GM06990 (cell line): ENCODE data around the gene ENO1.
"Not testable (repeated sequence)": the region's sequence is repeated elsewhere in the genome, so short reads cannot be mapped to it uniquely, and the experiment has no call there.

ENCODE experiments used
- DNase-seq: peaks from one replicate; pipeline ENCODE4 v3.0.0-alpha.2; 2011; ENCODE audit not compliant: insufficient read length; ENCODE audit errors: extremely low read depth
- H3K27me3 ChIP-seq: replicated peaks from 2 replicates; pipeline ENCODE4 v1.6.0; 2011; ENCODE audit warnings: low read length; ENCODE audit not compliant: control insufficient read depth, insufficient read depth
- H3K36me3 ChIP-seq: 2 replicates; pipeline ENCODE4 v1.5.1; 2011; ENCODE audit warnings: low read length; ENCODE audit not compliant: control insufficient read depth, insufficient read depth
- H3K4me3 ChIP-seq: replicated peaks from 2 replicates; pipeline ENCODE4 v1.5.1; 2011; ENCODE audit warnings: low read depth, mild to moderate bottlenecking, control low read depth, low read length
- CTCF ChIP-seq: IDR thresholded peaks from 2 replicates; pipeline ENCODE4 v1.5.1; 2011; ENCODE audit warnings: low read length, control low read depth, mild to moderate bottlenecking, inconsistent platforms; ENCODE audit not compliant: insufficient read depth, poor library complexity, severe bottlenecking

The ENO1 gene

GRCh38 chr1:8889925-8890785 lies 11.7 kb upstream of the ENO1 start:
- H3K27me3 ChIP-seq = no peaks in the 10 kb centered on the region
- no peak for DNase-seq
- TF ChIP-seq CTCF = no peak
- no peak overlapping the region for H3K4me3 ChIP-seq
- H3K36me3 ChIP-seq = no peaks in the 10 kb centered on the region

- Histone ChIP-seq H3K36me3 (no peaks in the 10 kb centered on the region), H3K27me3 (no peaks in the 10 kb centered on the region), H3K4me3 (no peak overlapping the region)
- TF ChIP-seq CTCF = no peak
- no peak for DNase-seq
Observed at GRCh38 chr1:8889103-8889846, 10.8 kb upstream of the ENO1 start.

- no peak for TF ChIP-seq CTCF
- Histone ChIP-seq H3K36me3 (no peaks in the 10 kb centered on the region), H3K4me3 (no peak overlapping the region), H3K27me3 (no peaks in the 10 kb centered on the region)
- DNase-seq = no peak
Observed at GRCh38 chr1:8886589-8886988, 8.1 kb upstream of the ENO1 start.

GRCh38 chr1:8886031-8886524 lies 7.6 kb upstream of the ENO1 start:
- not testable (repeated sequence) for DNase-seq

GRCh38 chr1:8884105-8884504 lies 5.6 kb upstream of the ENO1 start:
- H3K4me3 ChIP-seq, DNase-seq, H3K27me3 ChIP-seq, H3K36me3 ChIP-seq: not testable (repeated sequence)

More at GRCh38 chr1:8886031-8886524, 7.6 kb upstream of the ENO1 start:
- not testable (repeated sequence) for H3K4me3 ChIP-seq, H3K36me3 ChIP-seq, H3K27me3 ChIP-seq

- DNase-seq = no peak
- no peak for TF ChIP-seq CTCF
- Histone ChIP-seq H3K36me3 (no peaks in the 10 kb centered on the region), H3K27me3 (no peaks in the 10 kb centered on the region), H3K4me3 (no peak overlapping the region)
Observed at GRCh38 chr1:8883491-8883890, 5.0 kb upstream of the ENO1 start.
